Activated CD4-positive, alpha-beta memory T cell treated with anti-CD3 and anti-CD28 coated beads for 36 hours (primary cell): ENCODE results near the gene DEGS2. TPM values are rescaled to one million over a fixed set of nuclear protein-coding genes. Genes with fewer than 3 reads are reported as not detected.

Experiments
- CTCF ChIA-PET: fragments of 350-600 bp; sonication (Branson Sonifier 250); formaldehyde crosslinking; loops from one replicate; lab custom pipeline; 2021; ENCODE audit warnings: antibody characterized with exemption, inconsistent platforms; lab: Charles Lee
- POLR2A ChIA-PET: fragments of 350-600 bp; sonication (Branson Sonifier 250); formaldehyde crosslinking; loops from one replicate; lab custom pipeline; 2021; ENCODE audit warnings: antibody characterized with exemption; lab: Charles Lee
- DNase-seq: peaks from one replicate; pipeline ENCODE4 v3.0.0-alpha.2; 2020
- H3K27ac Mint-ChIP-seq: one replicate; pipeline ENCODE4 v1.8.0; 2021; ENCODE audit warnings: mixed read lengths
- H3K27me3 Mint-ChIP-seq: one replicate; pipeline ENCODE4 v1.8.0; 2021; ENCODE audit warnings: mixed read lengths
- H3K36me3 Mint-ChIP-seq: one replicate; pipeline ENCODE4 v1.8.0; 2021; ENCODE audit warnings: mixed read lengths
- H3K4me1 Mint-ChIP-seq: one replicate; pipeline ENCODE4 v1.8.0; 2021; ENCODE audit warnings: low read depth, mixed read lengths
- H3K4me3 Mint-ChIP-seq: one replicate; pipeline ENCODE4 v1.8.0; 2021; ENCODE audit warnings: mild to moderate bottlenecking, mixed read lengths
- H3K9me3 Mint-ChIP-seq: one replicate; pipeline ENCODE4 v1.8.0; 2021; ENCODE audit warnings: mixed read lengths
- intact Hi-C: fragments of 100-400 bp; cut with micrococcal nuclease; formaldehyde crosslinking; loops from one replicate; pipeline ENCODE4 v1.15.1; 2023
- total RNA-seq, 2 experiments: library from RNA; stranded (reverse); gene quantifications; one replicate each; pipeline ENCODE4 v1.2.3, GENCODE V29; 2021

DEGS2 gene
- total RNA-seq, 2 experiments from 2014 or later = 1.1 to 1.3 TPM

DNA sequence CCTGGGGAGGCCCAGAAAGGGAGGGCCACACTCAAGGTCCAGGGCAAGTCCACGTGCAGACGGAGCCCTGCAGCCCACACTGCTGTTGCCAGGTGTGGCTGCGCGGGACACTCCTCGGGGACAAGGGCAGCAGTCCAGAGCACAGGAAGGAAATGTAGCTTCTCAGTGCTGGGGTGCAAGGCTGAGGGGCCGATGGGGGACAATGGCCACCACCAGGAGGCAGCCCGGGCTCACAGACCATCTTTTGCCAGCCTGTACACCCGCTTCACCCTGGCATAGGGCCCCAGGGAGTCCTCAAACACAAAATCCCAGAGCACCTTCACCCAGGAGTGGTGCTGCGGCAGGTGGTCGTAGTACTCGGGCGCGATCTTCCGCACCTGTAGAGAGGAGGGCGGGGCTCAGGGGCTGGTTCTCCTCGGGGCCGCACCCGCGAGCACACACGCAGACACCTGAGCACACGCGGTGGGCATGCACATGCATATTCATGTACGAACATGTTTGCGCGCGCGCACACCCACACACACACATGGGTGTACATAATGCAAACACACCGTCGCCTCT lies 12.8 kb downstream of the DEGS2 start:
- peaks cover 11% of the 10 kb centered on the region for H3K4me1 Mint-ChIP-seq
- no peak for DNase-seq
- intact Hi-C loops = loop anchor here (2.0 kb wide), 1 partner anchor 46 kb away; no protein-coding TSS in a partner anchor
- ChIA-PET POLR2A (no interaction called here), CTCF (interaction anchor here (1.0 to 1.9 kb wide), 2 partner anchors 9 to 46 kb away, joined by 3 to 8 read pairs; no protein-coding TSS in a partner anchor)
- no peak overlapping the region for H3K4me3 Mint-ChIP-seq
- H3K27ac Mint-ChIP-seq = peak overlapping the region; percentile 45
- H3K27me3 Mint-ChIP-seq = no peaks in the 10 kb centered on the region
- peaks cover 6% of the 10 kb centered on the region for H3K36me3 Mint-ChIP-seq
- H3K9me3 Mint-ChIP-seq = no peaks in the 10 kb centered on the region

DNA sequence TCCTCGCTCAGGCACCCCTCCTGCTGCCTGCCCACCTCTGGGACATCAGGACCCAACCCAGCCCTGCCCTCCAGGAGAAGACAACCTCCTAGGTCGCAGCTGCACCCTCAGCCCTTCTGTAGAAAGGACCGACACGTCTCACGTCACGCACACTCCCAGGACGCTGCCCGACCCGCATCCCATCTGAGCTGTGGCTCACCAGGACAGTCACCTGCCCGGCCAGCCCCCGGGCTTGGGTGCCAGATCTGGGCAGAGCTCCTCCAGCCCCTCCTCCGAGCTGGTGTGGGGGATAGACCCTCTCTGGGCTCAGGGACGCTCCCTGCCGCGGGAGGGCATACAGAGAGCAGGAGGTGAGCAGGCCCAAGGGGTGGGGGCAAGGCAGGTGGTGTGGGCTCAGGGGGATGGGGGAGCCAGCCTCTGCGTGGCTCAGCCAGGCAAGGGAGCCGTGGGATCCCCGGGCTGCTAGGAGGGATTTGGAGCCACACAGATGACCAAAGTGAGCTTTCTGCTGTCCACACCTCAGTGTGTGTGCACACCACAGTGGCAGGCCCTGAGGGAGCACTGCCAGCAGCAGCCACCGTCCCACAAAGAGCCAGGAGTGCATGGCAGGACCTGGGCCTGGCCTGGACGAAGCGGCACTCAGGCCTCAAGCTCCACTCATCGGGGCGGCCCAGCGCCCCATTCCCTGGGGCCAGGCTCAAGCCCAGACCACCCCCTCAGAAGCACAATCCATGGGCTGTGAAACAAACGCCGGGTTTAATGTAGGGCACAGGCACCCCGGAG lies 13.6 kb downstream of the DEGS2 start:
- Mint-ChIP-seq H3K27ac (no peak overlapping the region), H3K27me3 (no peaks in the 10 kb centered on the region), H3K4me1 (peaks cover 11% of the 10 kb centered on the region), H3K9me3 (no peaks in the 10 kb centered on the region), H3K36me3 (peaks cover 7% of the 10 kb centered on the region), H3K4me3 (no peak overlapping the region)
- DNase-seq = no peak
- POLR2A ChIA-PET = interaction anchor here (0.8 kb wide), 1 partner anchor 175 kb away, joined by 3 read pairs; no protein-coding TSS in a partner anchor
- intact Hi-C loops = loop anchor here (2.0 kb wide), 1 partner anchor 47 kb away; no protein-coding TSS in a partner anchor
- CTCF ChIA-PET = interaction anchor here (1.9 kb wide), 1 partner anchor 10 kb away, joined by 8 read pairs; no protein-coding TSS in a partner anchor

DNA sequence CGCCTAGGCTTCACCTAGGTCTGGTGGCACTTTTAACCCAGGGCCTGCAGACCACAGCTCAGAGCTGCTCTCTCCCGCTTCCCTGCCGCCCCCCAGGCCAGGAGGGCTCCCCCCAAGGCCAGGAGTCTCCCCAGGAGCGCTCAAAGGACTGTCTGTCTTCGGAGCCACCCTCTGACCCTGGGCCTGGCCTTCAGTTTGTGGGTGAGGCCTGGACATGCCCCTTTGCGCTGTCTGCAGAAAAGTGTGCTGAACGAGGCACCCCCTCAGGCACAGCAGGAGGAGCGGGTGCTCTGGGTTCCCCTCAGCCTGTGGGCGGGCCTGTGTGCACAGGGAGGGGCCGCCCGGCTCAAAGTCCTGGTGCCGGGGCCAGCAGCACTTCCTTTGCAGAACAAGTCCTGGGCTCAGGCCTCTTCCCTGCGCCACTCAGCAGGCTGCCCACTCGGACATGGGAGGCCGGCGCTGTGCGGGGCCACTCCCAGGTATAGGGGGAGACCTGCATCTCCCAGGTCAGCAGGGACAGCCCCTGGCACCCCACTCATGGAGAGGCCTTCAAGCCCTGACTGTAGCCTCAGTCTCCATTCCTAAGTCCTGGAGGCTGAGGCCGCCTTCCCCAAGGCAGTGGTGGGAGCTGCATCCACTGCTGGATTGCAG lies 14.3 kb downstream of the DEGS2 start:
- H3K27me3 Mint-ChIP-seq = no peaks in the 10 kb centered on the region
- intact Hi-C loops = no loop called here
- no peaks in the 10 kb centered on the region for H3K9me3 Mint-ChIP-seq
- H3K4me3 Mint-ChIP-seq = no peak overlapping the region
- H3K4me1 Mint-ChIP-seq = peaks cover 11% of the 10 kb centered on the region
- DNase-seq = no peak
- ChIA-PET POLR2A (no interaction called here), CTCF (interaction anchor here (1.9 kb wide), 1 partner anchor 11 kb away, joined by 8 read pairs; no protein-coding TSS in a partner anchor)
- no peak overlapping the region for H3K27ac Mint-ChIP-seq
- peaks cover 7% of the 10 kb centered on the region for H3K36me3 Mint-ChIP-seq

DNA sequence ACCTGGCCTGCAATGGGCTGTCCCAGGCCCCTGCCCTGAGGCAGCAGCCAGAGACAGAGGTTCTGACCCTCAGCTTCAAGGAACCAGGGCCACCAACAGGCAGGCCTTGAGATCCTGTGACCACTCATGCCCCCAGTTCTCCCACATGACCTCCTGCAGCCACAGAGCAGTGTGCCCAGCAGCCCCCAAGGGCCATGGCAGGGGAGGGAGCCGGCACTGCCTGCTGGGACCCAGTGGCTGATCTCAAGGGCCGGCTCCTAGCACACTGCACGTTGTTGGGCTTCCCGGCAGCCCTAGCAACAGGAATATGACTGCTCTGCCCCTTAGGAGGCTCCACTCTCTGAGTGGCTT lies 14.8 kb downstream of the DEGS2 start:
- Mint-ChIP-seq H3K4me3 (no peak overlapping the region), H3K9me3 (no peaks in the 10 kb centered on the region), H3K27me3 (no peaks in the 10 kb centered on the region), H3K4me1 (peaks cover 11% of the 10 kb centered on the region), H3K27ac (no peak overlapping the region), H3K36me3 (peaks cover 8% of the 10 kb centered on the region)
- ChIA-PET POLR2A (no interaction called here), CTCF (no interaction called here)
- intact Hi-C loops = no loop called here
- DNase-seq = no peak

DNA sequence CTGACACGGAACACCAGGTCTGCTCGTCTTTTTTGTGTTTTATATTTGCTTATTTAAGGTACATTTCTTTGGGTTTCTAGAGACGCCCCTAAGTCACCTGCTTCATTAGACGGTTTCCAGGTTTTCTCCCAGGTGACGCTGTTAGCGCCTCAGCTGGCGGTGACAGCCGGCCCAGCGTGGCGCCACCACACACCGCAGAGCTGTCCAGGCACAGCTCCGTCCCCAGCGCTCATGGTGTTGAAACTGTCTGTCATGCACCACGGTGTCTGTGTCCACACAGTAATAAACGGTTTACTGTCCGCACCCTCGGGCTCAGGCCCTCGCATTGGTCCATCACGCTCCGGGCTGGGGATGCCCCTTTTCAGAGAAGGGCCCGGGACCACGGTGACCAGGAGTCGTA lies 15.5 kb downstream of the DEGS2 start:
- Mint-ChIP-seq H3K27ac (no peak overlapping the region), H3K4me1 (peaks cover 11% of the 10 kb centered on the region), H3K9me3 (no peaks in the 10 kb centered on the region), H3K27me3 (no peaks in the 10 kb centered on the region), H3K36me3 (peaks cover 12% of the 10 kb centered on the region), H3K4me3 (no peak overlapping the region)
- CTCF ChIA-PET = no interaction called here
- intact Hi-C loops = no loop called here
- DNase-seq = no peak
- POLR2A ChIA-PET = no interaction called here

DNA sequence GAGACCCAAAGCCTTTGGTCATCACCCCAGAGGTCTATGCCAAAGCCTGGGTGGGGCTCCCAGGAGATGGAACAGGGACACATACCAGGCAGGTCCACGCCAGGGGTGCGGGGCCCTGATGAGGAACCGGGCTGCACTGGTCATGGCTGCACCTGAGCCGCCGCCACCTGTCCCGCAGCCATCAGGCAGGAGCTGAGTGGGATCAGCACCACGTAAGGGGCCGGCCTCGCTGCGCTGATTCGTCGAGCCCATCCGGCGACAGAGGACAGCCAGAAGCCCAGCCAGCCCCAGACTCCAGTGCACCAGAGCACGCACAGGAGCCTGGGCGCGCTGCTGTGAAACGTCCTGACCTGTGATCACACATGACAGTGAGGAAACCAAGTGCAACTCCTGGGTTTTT lies 15.9 kb downstream of the DEGS2 start:
- CTCF ChIA-PET = no interaction called here
- H3K36me3 Mint-ChIP-seq = peaks cover 16% of the 10 kb centered on the region
- DNase-seq = no peak
- no peak overlapping the region for H3K27ac Mint-ChIP-seq
- H3K4me1 Mint-ChIP-seq = peaks cover 11% of the 10 kb centered on the region
- intact Hi-C loops = no loop called here
- no peak overlapping the region for H3K4me3 Mint-ChIP-seq
- POLR2A ChIA-PET = no interaction called here
- H3K9me3 Mint-ChIP-seq = no peaks in the 10 kb centered on the region
- no peaks in the 10 kb centered on the region for H3K27me3 Mint-ChIP-seq

DNA sequence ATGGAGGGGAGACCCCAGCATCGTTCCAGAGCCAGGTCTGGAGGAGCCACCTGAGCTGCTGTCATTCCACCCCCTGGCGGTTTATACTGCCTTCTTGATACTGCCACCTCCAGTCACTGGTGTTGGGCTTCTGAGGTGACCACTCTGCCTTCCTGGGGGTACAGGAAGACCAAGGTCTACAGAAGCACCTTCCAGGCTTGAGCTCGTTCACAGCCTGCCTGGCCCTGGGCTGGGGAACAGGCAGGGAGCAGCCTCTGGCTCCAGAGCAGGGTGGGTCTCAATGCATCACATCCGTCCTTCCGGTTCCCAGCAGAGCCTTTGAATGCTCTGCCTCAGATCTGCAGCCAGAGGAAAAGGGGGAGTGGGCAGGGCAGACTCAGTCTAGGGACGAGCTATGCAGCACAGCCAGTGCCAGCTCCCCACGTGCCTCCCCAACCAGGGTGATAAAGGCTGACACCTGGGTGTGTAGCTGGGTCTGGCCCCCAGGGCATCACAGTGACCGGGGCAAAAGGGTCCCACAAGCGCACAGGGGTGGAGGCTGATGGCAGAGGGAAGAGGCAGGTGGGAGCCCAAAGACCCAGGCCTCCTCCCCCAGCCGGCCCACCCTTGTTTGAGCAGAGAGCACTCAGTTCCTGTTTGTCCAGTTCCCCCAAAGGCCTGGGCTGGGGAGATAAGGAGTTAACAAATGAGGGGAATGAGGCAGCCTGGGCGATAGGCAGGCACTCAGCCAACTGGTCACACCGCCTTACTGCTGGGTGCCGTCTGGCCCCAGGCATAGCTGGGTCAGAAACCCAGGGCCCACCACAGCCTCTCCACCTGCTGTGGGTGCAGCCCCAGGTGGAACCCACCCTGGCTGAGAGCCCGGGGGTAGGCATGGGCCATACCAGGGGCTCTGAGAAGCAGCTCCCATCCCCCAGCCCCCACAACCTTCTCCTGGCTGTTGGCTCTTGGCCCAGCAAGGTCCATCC lies 17.1 kb downstream of the DEGS2 start:
- peaks cover 10% of the 10 kb centered on the region for H3K4me1 Mint-ChIP-seq
- peaks cover 23% of the 10 kb centered on the region for H3K36me3 Mint-ChIP-seq
- peak overlapping the region; percentile 49 for H3K27ac Mint-ChIP-seq
- no peaks in the 10 kb centered on the region for H3K9me3 Mint-ChIP-seq
- no peak overlapping the region for H3K4me3 Mint-ChIP-seq
- no peaks in the 10 kb centered on the region for H3K27me3 Mint-ChIP-seq
- CTCF ChIA-PET = interaction anchor here (1.3 to 2.6 kb wide), 3 partner anchors 11 to 159 kb away, joined by 3 to 7 read pairs (median 3); no protein-coding TSS in a partner anchor
- DNase-seq = no peak
- POLR2A ChIA-PET = no interaction called here
- intact Hi-C loops = no loop called here

DNA sequence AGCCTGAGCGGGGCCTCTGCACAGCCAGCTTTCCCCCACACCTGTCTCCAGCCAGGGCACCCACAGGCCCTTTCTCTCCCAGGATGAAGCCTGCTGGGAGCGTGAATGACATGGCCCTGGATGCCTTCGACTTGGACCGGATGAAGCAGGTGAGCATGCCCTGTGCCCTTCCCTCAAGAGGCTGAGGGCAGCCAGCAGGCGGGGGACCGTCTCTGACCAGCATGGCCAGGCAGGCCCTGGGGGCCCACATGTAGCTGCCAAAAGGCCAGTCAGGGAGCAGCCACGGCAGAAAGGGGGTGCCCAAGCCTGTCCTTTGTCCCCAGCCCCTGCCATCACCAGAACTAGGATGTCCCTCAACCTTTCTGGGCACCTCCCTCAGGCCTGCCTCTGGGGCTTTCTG lies 18.3 kb downstream of the DEGS2 start:
- Mint-ChIP-seq H3K4me3 (no peak overlapping the region), H3K27ac (no peak overlapping the region), H3K4me1 (no peaks in the 10 kb centered on the region), H3K9me3 (no peaks in the 10 kb centered on the region), H3K27me3 (no peaks in the 10 kb centered on the region), H3K36me3 (peaks cover 25% of the 10 kb centered on the region)
- no peak for DNase-seq
- intact Hi-C loops = no loop called here
- CTCF ChIA-PET = interaction anchor here (1.0 to 2.6 kb wide), 2 partner anchors 14 to 52 kb away, joined by 3 to 7 read pairs; no protein-coding TSS in a partner anchor
- POLR2A ChIA-PET = no interaction called here

DNA sequence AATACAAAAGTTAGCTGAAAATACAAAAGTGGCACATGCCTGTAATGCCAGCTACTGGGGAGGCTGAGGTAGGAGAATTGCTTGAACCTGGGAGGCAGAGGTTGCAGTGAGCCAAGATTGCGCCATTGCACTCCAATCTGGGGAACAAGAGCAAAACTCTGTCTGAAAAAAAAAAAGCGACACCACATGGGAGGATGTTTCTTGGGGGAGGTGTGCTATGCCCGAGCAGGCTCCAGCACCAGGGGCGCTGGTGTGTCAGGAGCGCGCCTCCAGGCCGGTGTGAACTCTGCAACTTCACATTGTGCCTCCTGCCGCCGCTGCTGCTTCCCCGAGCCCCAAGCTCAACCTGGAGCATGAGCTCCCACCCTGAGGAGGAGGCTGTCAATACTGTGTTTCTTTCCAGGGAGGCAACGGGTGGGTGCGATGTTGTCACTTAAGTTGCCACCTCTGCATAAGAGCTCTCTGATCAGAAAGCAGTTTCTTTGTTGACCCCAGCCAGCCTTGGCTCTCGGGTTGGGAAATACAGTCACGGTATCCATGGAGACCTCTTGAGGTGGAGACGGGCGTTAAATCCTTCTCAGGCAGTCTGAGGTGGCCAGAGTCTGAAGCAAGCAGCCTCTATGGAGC lies 18.9 kb downstream of the DEGS2 start:
- no peak overlapping the region for H3K4me3 Mint-ChIP-seq
- DNase-seq = no peak
- H3K27me3 Mint-ChIP-seq = no peaks in the 10 kb centered on the region
- peak overlapping the region; percentile 15 for H3K27ac Mint-ChIP-seq
- H3K9me3 Mint-ChIP-seq = no peaks in the 10 kb centered on the region
- H3K36me3 Mint-ChIP-seq = peaks cover 25% of the 10 kb centered on the region
- CTCF ChIA-PET = interaction anchor here (1.0 to 2.6 kb wide), 2 partner anchors 14 to 52 kb away, joined by 3 to 7 read pairs; no protein-coding TSS in a partner anchor
- H3K4me1 Mint-ChIP-seq = no peaks in the 10 kb centered on the region
- POLR2A ChIA-PET = interaction anchor here (0.6 kb wide), 1 partner anchor 135 kb away, joined by 3 read pairs; no protein-coding TSS in a partner anchor
- intact Hi-C loops = no loop called here

DNA sequence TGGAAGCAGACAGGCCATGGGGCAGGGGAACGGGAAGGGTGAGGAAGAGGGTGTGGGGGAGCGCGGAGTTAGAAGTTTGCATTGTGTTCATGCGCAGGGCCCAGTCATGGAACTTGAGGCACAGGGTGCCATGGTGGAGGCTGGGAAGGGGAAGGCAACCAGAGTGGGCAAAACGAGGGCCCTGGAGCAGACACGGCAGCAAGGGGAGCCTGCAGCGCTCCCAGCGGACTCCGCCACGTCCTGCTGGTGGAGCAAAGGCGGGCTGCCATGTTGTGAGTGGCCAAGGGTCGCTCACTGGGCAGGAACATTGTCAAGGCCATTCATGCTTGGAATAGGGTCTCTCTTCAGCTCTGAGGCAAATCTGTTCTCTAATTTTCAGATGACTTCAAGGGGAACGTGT lies 20.5 kb downstream of the DEGS2 start:
- intact Hi-C loops = no loop called here
- Mint-ChIP-seq H3K27me3 (no peaks in the 10 kb centered on the region), H3K27ac (no peak overlapping the region), H3K4me1 (no peaks in the 10 kb centered on the region), H3K4me3 (no peak overlapping the region), H3K36me3 (peaks cover 28% of the 10 kb centered on the region), H3K9me3 (no peaks in the 10 kb centered on the region)
- ChIA-PET POLR2A (no interaction called here), CTCF (no interaction called here)
- no peak for DNase-seq
